GM19043 (cell line): ENCODE data around the gene SIDT2.
"Not testable (repeated sequence)": the region's sequence is repeated elsewhere in the genome, so short reads cannot be mapped to it uniquely, and the experiment has no call there.

Source experiments
- ATAC-seq: cut with Tn5 transposase; IDR thresholded peaks from one replicate; pipeline ENCODE4 v1.9.1; 2021; ENCODE audit warnings: low read depth; ENCODE audit not compliant: unreplicated experiment

Gene SIDT2

DNA sequence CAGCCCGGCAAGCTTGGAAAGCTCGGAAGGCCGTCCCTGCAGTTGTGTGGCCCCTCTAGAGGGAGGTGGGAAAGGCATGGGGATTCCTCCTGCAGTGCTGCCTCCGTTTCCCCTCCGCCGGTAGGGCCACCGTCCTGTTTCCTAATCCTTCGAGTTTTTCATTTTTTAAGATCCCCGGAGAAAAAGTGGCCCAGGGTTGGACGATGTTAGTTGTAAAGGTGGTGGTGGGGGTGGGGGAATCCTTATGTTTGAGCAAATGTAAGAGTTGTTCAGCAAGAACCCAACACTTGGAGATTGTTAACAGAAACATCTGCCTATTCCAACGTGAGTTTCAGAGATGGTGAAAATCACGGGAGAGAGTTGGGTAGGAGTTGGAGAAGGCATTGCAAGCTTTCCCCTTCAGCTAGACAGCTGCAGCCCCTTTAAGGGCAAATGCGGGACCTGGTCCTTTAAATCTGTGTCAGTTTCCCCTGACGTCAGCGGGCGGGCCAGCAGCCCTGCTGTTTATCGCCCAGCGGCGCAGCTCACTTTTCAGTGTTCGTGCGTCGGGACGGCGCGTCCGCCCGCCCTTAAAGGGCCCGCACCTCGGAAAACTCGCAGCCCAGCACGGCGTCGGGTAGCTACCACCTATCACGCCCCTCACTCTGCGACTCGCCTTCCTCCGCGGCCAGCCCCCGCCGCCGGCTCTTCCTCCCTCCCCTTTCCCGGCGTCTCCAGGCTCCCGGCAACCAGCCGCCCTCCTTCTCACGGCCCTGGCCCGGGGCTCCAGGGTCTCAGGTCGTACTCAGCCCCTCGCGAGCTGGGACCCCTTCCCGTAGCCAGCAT is at the start of gene SIDT2:
Gene SIDT2, plus strand, starts transcription at position 534 of the 825 bp plus-strand sequence. CDS start 521 bp downstream, outside the sequence.
- ATAC-seq: peak; percentile 84

- ATAC-seq: not testable (repeated sequence)
Measured at GRCh38 chr11:117130396-117130795, 48.1 kb upstream of the SIDT2 start.

GRCh38 chr11:117130879-117131278 is 47.7 kb upstream of the SIDT2 start:
- no peak for ATAC-seq

GRCh38 chr11:117134431-117134830 is 44.1 kb upstream of the SIDT2 start:
- no peak for ATAC-seq

DNA sequence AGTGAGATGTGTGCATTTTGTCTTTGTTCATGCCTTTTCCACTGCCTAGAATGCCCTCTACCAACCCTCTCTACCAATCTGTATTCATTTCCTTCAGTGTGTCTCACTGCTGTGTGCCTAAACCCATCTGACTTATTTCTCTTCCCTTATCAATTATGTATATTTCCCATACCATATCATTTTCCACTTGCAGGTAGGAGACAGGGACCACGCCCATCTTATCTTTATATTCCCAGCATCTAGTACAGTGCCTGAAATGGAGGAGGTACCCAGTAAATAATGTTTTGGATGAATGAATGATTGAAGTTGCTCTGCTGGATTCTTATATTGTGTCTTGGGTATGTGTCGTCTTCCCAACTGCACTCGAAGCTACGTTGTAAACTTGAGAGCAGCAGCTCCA is 43.6 kb upstream of the SIDT2 start:
- ATAC-seq: not testable (repeated sequence)

GRCh38 chr11:117137223-117138086 is 41.1 kb upstream of the SIDT2 start:
- ATAC-seq: not testable (repeated sequence)

DNA sequence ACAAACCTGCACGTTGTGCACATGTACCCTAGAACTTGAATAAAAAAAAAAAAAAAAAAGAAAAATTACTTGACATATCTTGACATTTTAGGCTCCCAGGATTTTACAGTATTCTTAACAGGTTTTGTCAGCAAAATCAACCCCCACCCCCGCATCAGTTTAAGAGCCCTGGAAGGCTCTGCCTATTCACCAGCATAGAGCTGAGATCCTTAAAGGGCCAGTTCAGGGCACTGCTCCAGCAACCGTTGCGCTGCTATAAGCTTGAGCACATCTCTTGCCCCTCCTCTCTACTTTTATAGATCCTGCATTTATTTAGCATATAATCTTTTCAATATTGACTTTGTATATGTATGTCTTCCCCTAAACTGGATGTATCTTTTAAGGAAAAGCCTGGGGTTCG is 35.2 kb upstream of the SIDT2 start:
- no peak for ATAC-seq

DNA sequence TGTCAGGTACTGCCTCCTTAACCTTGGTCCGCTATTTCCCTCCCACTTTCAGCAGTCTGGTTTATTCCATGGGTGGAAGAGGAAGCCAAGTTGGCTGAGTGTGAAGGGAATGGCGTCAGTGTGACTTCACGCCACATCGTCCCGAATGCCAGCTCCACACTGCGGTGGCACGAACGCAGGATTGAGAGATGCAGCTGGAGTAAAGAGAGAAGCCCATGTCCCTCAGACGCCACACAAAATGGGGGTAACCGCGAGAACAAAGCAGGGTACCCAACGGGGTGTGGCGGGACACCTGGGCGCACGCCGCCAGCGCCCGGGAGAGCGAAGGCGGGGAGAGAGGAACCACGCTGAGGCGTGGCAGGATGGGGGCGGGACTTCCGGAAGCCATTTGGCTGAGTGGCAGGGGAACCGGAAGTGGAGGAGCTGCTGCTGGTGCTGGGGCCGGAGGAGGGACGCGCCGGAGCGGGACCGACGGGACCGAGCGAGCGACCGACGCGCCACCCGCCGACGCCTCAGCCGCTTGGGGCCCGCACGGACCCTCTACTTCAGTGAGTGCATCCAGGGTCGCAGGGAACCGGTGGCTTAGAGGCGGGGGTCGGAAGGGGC is 34.6 kb upstream of the SIDT2 start, which contains the start of gene PAFAH1B2:
Gene PAFAH1B2, plus strand, starts transcription at position 417 of the 606 bp plus-strand sequence. CDS start 8,161 bp downstream, outside the sequence.
- ATAC-seq: peak; percentile 93

- peak; percentile 36 for ATAC-seq
Measured at GRCh38 chr11:117144477-117145392, 33.8 kb upstream of the SIDT2 start.

DNA sequence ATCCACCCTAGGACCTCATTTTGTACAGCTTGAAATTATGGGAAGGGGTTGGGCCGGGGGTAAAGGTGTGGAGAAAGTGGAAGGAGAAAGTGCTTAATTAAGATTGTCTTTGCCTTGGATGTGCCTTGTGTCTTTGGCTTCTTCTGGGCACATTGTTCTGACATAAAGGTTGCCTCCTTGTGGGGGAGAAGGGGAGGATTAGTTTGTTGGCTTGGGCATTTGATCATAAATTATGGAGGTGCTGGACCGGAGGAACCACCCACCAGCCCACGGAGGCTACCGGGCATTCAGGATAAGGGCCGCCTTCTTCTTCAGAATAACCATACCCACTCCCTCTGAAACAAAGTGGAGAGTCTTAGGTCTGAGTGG is 33.2 kb upstream of the SIDT2 start:
- no peak for ATAC-seq

DNA sequence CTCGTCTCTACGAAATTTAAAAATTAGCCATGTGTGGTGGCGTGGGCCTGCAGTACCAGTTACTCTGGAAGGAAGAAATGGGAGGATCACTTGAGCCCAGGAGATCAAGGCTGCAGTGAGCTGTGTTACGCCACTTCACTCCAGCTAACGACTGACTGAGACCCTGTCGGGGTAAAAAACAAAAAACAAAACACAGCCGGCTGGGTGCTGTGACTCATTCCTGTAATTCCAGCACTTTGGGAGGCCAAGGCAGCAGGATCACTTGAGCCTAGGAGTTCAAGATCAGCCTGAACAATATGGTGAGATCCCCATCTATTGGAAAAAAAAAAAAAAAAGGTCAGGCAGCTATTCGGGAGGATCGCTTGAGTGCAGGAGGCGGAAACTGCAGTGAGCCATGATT is 32.0 kb upstream of the SIDT2 start:
- no peak for ATAC-seq

DNA sequence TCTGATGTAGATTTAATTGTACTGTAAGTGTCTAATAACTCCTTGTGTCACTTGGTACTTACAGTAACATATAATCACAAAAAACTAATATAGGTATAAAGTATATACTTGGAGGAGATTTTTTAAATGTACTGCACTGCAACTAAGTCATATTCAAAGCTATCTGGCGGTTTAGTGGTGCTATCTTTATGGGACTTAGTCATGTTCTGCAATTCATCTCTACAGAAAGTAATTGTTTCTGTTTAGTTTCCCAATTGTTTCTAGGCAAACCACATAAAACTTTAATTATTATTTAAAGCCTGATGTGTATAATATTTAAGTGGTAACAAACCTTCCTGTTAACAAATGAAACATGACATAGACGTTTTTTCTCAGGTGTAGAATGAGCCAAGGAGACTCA is 26.5 kb upstream of the SIDT2 start:
- no peak for ATAC-seq

GRCh38 chr11:117154468-117154867 is 24.1 kb upstream of the SIDT2 start:
- no peak for ATAC-seq

DNA sequence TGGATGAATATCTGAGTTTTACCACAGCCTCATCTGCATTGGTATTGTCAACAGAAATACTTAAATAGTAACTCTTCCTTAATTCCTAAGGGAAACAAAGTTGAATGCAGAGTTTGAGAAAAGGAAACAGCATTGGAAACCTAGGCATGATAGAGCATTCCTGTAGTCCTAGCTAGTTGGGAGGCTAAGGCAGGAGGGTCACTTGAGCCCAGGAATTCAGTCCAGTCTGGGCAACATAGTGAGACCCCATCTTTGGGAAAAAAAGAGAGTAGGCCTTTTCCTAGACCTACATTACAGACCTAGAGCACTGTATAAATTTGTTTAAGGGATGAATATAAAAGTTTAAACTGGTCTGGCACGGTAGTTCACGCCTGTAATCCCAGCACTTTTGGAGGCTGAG is 21.0 kb upstream of the SIDT2 start:
- no peak for ATAC-seq

DNA sequence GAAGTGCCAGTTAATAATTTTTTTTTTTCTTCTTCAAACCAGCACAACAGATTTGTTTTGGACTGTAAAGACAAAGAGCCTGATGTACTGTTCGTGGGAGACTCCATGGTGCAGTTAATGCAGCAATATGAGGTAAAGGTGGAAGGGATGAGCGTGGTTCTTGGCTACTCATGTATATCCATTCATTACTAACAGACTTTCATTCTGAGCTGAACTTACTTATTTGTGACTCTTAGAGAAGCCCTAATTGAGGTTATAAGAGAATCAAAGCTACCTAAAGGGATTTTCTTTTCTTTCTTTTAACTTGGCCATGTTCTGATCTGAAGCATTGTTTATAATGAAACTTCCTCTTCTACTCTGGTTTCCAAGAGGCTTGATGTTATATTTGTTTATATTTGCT is 18.7 kb upstream of the SIDT2 start:
- no peak for ATAC-seq

GRCh38 chr11:117160826-117161225 is 17.7 kb upstream of the SIDT2 start:
- peak; percentile 36 for ATAC-seq

GRCh38 chr11:117166491-117166890 is 12.1 kb upstream of the SIDT2 start:
- ATAC-seq: no peak

DNA sequence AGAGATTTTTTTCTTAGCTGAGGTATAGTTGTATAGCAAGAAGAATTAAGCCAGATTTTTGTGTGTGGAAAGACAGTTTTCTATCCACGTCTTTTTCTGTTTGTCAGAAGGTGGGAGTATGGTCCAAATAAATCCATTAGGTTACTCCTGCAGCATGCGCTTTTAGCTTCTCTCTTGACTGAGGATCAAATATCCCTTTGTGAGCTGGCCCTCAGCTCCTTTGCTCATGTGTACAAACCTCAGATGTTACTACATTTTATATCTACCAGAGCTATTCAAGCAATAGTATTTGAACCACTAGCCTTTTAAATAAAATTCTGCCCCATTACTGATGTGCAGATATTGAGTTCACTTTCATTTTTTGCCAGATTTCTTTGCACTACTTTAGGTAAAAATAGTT is 8.8 kb upstream of the SIDT2 start:
- no peak for ATAC-seq

GRCh38 chr11:117170210-117170609 is 8.3 kb upstream of the SIDT2 start:
- no peak for ATAC-seq

GRCh38 chr11:117171007-117171403 is 7.5 kb upstream of the SIDT2 start:
- no peak for ATAC-seq
